HCT116 (cell line): ENCODE data around the gene MAP2K1. TPM values are rescaled to one million over a fixed set of nuclear protein-coding genes. Genes with fewer than 3 reads are reported as not detected.

Source experiments
- ATAC-seq: fragments of 200-7000 bp; cut with Tn5 transposase; 2 replicates; pipeline ENCODE4 v1.9.1; 2020; ENCODE audit warnings: mild to moderate bottlenecking, moderate library complexity
- BruUV-seq: library from RNA; stranded (reverse); fragments of 400-500 nt; replicated peaks from 2 replicates; lab custom pipeline; 2021; lab: Mats Ljungman, UMichigan
- CTCF ChIA-PET: fragments of 300-600 bp; sonication (Branson Sonifier 250); formaldehyde crosslinking; loops from one replicate; lab custom pipeline; 2021; ENCODE audit warnings: antibody characterized with exemption; lab: Charles Lee
- POLR2A ChIA-PET: fragments of 300-600, 350-600 bp; sonication (Branson Sonifier 250); formaldehyde crosslinking; loops from one replicate; lab custom pipeline; 2021; ENCODE audit warnings: antibody characterized with exemption; lab: Charles Lee
- RAD21 ChIA-PET, 2 experiments: fragments of 300-600 bp; sonication (Branson Sonifier 250); formaldehyde crosslinking; loops; one replicate each; lab custom pipeline; 2023; ENCODE audit warnings: low total read pairs in 2 of 2; ENCODE audit not compliant: uncharacterized antibody in 2 of 2, unreplicated experiment in 2 of 2, low non-redundant PET in 1 of 2; lab: Charles Lee
- DNase-seq: peaks from one replicate; pipeline ENCODE4 v3.0.0-alpha.2; 2010; ENCODE audit warnings: low read depth, low spot score
- H2AFZ ChIP-seq: fragments of 200-600 bp; shearing (Covaris generic), sonication (generic); 2 replicates; pipeline ENCODE4 v1.6.1; 2017; ENCODE audit warnings: low read depth, mixed run types, mixed read lengths, antibody characterized with exemption, low read length; ENCODE audit not compliant: poor library complexity, severe bottlenecking
- H3K27ac ChIP-seq: 2 replicates; pipeline ENCODE4 v1.5.1; 2012; ENCODE audit warnings: low read depth, low read length
- H3K27me3 ChIP-seq: fragments of 200-600 bp; sonication (generic); 2 replicates; pipeline ENCODE4 v1.6.1; 2016; ENCODE audit warnings: mixed run types, low read length, mixed read lengths; ENCODE audit not compliant: insufficient read depth
- H3K36me3 ChIP-seq, 2 experiments: fragments of 200-500 bp in 1 of 2; fragments of 200-600 bp in 1 of 2; sonication (Bioruptor generic) in 1 of 2; sonication (generic) in 1 of 2; 2 replicates each; pipeline versions ENCODE4 v1.5.1 to v1.6.1; 2014 to 2016; ENCODE audit warnings: low read length in 2 of 2, inconsistent platforms in 1 of 2, mixed read lengths in 1 of 2, mixed run types in 1 of 2; ENCODE audit not compliant: insufficient read depth in 2 of 2, control insufficient read depth in 1 of 2
- H3K4me1 ChIP-seq, 2 experiments: fragments of 200-600 bp in 1 of 2; sonication (generic) in 1 of 2; 2 replicates each; pipeline versions ENCODE4 v1.5.1 to v1.6.1; 2012 to 2017; ENCODE audit warnings: low read length in 2 of 2, inconsistent platforms in 1 of 2, mild to moderate bottlenecking in 1 of 2, mixed read lengths in 1 of 2, mixed run types in 1 of 2, moderate library complexity in 1 of 2; ENCODE audit not compliant: insufficient read depth in 2 of 2, control insufficient read depth in 1 of 2
- H3K4me2 ChIP-seq: fragments of 200-600 bp; sonication (generic); 2 replicates; pipeline ENCODE4 v1.6.1; 2017; ENCODE audit warnings: mixed run types, low read length, mixed read lengths
- H3K4me3 ChIP-seq, 2 experiments: fragments of 200-600 bp in 1 of 2; sonication (generic) in 1 of 2; replicated peaks in 1 of 2; 2 replicates each; pipeline ENCODE4 v1.5.1; 2011 to 2016; ENCODE audit warnings: low read length in 2 of 2, control low read depth in 1 of 2, low read depth in 1 of 2, mild to moderate bottlenecking in 1 of 2, mixed read lengths in 1 of 2, mixed run types in 1 of 2
- H3K79me2 ChIP-seq: fragments of 200-600 bp; sonication (generic); 2 replicates; pipeline ENCODE4 v1.6.1; 2017; ENCODE audit warnings: mild to moderate bottlenecking, mixed run types, low read length, moderate library complexity, mixed read lengths; ENCODE audit not compliant: insufficient read depth
- H3K9ac ChIP-seq: fragments of 200-600 bp; sonication (generic); 2 replicates; pipeline ENCODE4 v1.6.1; 2016; ENCODE audit warnings: low read length, mixed read lengths
- H3K9me2 ChIP-seq: fragments of 200-600 bp; sonication (generic), shearing (Covaris generic); 2 replicates; pipeline ENCODE4 v1.6.1; 2017; ENCODE audit warnings: mixed run types, mild to moderate bottlenecking, moderate library complexity; ENCODE audit not compliant: insufficient read depth
- H3K9me3 ChIP-seq, 2 experiments: fragments of 200-500 bp in 1 of 2; fragments of 200-600 bp in 1 of 2; sonication (Bioruptor generic) in 1 of 2; sonication (generic) in 1 of 2; 2 replicates each; pipeline ENCODE4 v1.6.1; 2014 to 2017; ENCODE audit warnings: low read length in 2 of 2, mixed read lengths in 2 of 2, inconsistent platforms in 1 of 2, low read depth in 1 of 2, mild to moderate bottlenecking in 1 of 2, mixed run types in 1 of 2, moderate library complexity in 1 of 2; ENCODE audit not compliant: control insufficient read depth in 1 of 2, insufficient read depth in 1 of 2
- H4K20me1 ChIP-seq: fragments of 200-600 bp; sonication (generic), shearing (Covaris generic); 2 replicates; pipeline ENCODE4 v1.6.1; 2017; ENCODE audit warnings: mixed run types, mild to moderate bottlenecking, moderate library complexity; ENCODE audit not compliant: insufficient read depth
- CBX3 ChIP-seq: IDR thresholded peaks from 2 replicates; pipeline ENCODE4 v1.6.1; 2012; ENCODE audit warnings: low read depth
- EGR1 ChIP-seq: IDR thresholded peaks from 2 replicates; pipeline ENCODE4 v1.6.1; 2012; ENCODE audit warnings: low read depth
- EZH2 ChIP-seq: fragments of 200-600 bp; sonication (generic); IDR thresholded peaks from 2 replicates; pipeline ENCODE4 v1.6.1; 2017; ENCODE audit warnings: antibody characterized with exemption, mixed run types
- FOSL1 ChIP-seq: IDR thresholded peaks from 2 replicates; pipeline ENCODE4 v1.6.1; 2012; ENCODE audit warnings: low read depth
- JUND ChIP-seq: IDR thresholded peaks from 2 replicates; pipeline ENCODE4 v1.6.1; 2012
- MAX ChIP-seq: IDR thresholded peaks from 2 replicates; pipeline ENCODE4 v1.6.1; 2012
- POLR2A ChIP-seq: IDR thresholded peaks from 2 replicates; pipeline ENCODE4 v1.7.0; 2011; ENCODE audit warnings: borderline replicate concordance; ENCODE audit not compliant: insufficient read depth, insufficient read length; ENCODE audit errors: extremely low read depth
- REST ChIP-seq: IDR thresholded peaks from 2 replicates; pipeline ENCODE4 v1.6.1; 2012; ENCODE audit warnings: low read depth
- SP1 ChIP-seq: IDR thresholded peaks from 2 replicates; pipeline ENCODE4 v1.6.1; 2012; ENCODE audit warnings: low read depth
- SRF ChIP-seq: IDR thresholded peaks from 2 replicates; pipeline ENCODE4 v1.6.1; 2012; ENCODE audit warnings: low read depth
- ZFX ChIP-seq: fragments of 450-650 bp; IDR thresholded peaks from 2 replicates; pipeline ENCODE4 v1.6.1; 2017
- ZNF274 ChIP-seq: fragments of 200-500 bp; sonication (Bioruptor generic); IDR thresholded peaks from 2 replicates; pipeline ENCODE4 v1.6.1; 2014; ENCODE audit warnings: mild to moderate bottlenecking, low read depth, low read length, inconsistent platforms
- intact Hi-C: fragments of 100-400 bp; cut with micrococcal nuclease; formaldehyde crosslinking; loops from 2 replicates; pipeline ENCODE4 v1.10.0; 2022
- total RNA-seq: library from RNA; stranded (reverse); gene quantifications from one replicate; pipeline ENCODE4 v1.2.1, GENCODE V29; 2021; ENCODE audit not compliant: unreplicated experiment

MAP2K1 gene
- total RNA-seq, 1 experiment from 2014 or later, result 52.3 TPM

- ATAC-seq (no peak), DNase-seq (no peak)
- no peak for TF ChIP-seq SRF
- TF ChIP-seq EZH2, result no peak
- TF ChIP-seq CBX3, result no peak
- Histone ChIP-seq H3K27ac (no peak overlapping the region), H3K4me2 (no peak overlapping the region), H3K79me2 (no peaks in the 10 kb centered on the region), H3K36me3 (no peaks in the 10 kb centered on the region), H3K9me2 (no peaks in the 10 kb centered on the region), H3K9me3 (no peaks in the 10 kb centered on the region), H3K4me1 (peaks cover 11 to 22% of the 10 kb centered on the region in 2 experiments; a peak in 3 of 4 replicates), H4K20me1 (no peaks in the 10 kb centered on the region), H3K9ac (no peak overlapping the region), H2AFZ (no peak overlapping the region), H3K4me3 (no peak overlapping the region), H3K27me3 (no peaks in the 10 kb centered on the region)
- ChIA-PET POLR2A (no interaction called here), CTCF (no interaction called here), RAD21 (no interaction called here)
- no TSS peak for BruUV-seq
- intact Hi-C loops, result no loop called here
Observed at GRCh38 chr15:66474135-66474534, 87.4 kb downstream of the MAP2K1 start.

- ChIA-PET CTCF (no interaction called here), RAD21 (no interaction called here)
Observed at GRCh38 chr15:66474963-66475362, 88.3 kb downstream of the MAP2K1 start.

More at GRCh38 chr15:66474963-66475362, 88.3 kb downstream of the MAP2K1 start:
- H3K4me2 ChIP-seq, result no peak overlapping the region
- BruUV-seq, result no TSS peak
- no peak overlapping the region for H2AFZ ChIP-seq
- intact Hi-C loops, result no loop called here
- no peaks in the 10 kb centered on the region for H3K79me2 ChIP-seq
- no peak overlapping the region for H3K4me3 ChIP-seq
- peaks cover 11 to 27% of the 10 kb centered on the region in 2 experiments; a peak in 3 of 4 replicates for H3K4me1 ChIP-seq
- DNase-seq (no peak), ATAC-seq (no peak)
- no peaks in the 10 kb centered on the region for H3K9me3 ChIP-seq
- H4K20me1 ChIP-seq, result no peaks in the 10 kb centered on the region
- no peaks in the 10 kb centered on the region for H3K9me2 ChIP-seq
- H3K27me3 ChIP-seq, result no peaks in the 10 kb centered on the region
- no peak overlapping the region for H3K9ac ChIP-seq
- TF ChIP-seq POLR2A (no peak), SP1 (no peak), JUND (no peak), ZNF274 (no peak), REST (no peak), MAX (no peak), SRF (no peak), EGR1 (no peak), ZFX (no peak), FOSL1 (no peak)
- no peaks in the 10 kb centered on the region for H3K36me3 ChIP-seq
- POLR2A ChIA-PET, result no interaction called here
- no peak overlapping the region for H3K27ac ChIP-seq
